GM18951 (cell line): ENCODE measurements around the gene AADAC.
"Not testable (repeated sequence)": the region's sequence is repeated elsewhere in the genome, so short reads cannot be mapped to it uniquely, and the experiment has no call there.

Source experiments
- POLR2A ChIP-seq: IDR thresholded peaks from 4 replicates; pipeline ENCODE4 v1.6.1; 2011; ENCODE audit warnings: mild to moderate bottlenecking; ENCODE audit not compliant: insufficient read length, insufficient read depth; ENCODE audit errors: extremely low read depth
- in situ Hi-C: fragments of 300-500 bp; cut with MboI; formaldehyde crosslinking; loops from one replicate; pipeline ENCODE4 v1.12.0; 2022; ENCODE audit warnings: low sequenced_read_pairs, mixed read lengths, inconsistent platforms; ENCODE audit not compliant: unreplicated experiment

The AADAC gene

DNA sequence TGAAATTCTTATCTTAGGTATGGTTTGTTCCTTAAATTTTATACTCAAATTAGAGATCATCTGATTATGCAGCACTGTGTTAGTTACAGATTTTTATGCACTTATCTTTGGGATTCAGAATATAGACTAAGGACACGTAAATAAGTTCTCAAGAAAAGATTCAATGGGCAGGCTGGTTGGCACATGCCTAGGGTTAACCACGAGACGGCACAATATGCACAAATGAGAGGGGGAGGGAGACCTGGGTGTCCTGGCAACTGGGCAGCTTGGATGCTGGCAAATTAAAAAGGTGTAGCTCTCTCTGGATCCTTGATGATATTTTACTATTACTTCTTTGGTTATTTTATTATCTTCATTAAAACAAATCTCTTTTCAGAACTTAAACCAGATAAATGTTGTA lies 672 bp downstream of the AADAC start:
- TF ChIP-seq POLR2A, result no peak
- in situ Hi-C loops, result no loop called here

DNA sequence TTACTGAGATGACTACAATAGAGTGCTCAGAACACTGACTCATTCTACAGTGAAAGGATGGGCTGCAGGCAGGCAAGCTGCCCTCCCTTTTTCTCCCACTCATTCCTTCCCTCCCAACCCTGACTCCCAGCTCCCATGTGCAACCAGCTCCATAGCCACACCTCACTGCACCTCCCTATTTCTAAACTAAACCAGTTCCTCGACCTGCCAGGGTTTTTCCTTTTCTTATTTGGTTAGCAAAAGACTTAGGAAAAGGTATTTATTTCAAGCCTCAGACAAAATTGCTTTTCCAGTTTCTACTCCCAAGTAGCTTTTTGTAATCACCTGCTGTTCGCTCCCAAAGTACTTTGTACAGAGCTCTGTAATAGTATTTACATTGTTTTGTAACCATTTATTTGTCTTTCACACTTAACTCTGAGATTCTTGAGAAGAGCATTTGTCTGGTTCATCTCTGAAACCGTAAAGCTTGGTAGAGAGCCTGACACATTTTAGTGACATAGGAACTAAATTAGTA lies 2.2 kb downstream of the AADAC start:
- in situ Hi-C loops, result no loop called here

DNA sequence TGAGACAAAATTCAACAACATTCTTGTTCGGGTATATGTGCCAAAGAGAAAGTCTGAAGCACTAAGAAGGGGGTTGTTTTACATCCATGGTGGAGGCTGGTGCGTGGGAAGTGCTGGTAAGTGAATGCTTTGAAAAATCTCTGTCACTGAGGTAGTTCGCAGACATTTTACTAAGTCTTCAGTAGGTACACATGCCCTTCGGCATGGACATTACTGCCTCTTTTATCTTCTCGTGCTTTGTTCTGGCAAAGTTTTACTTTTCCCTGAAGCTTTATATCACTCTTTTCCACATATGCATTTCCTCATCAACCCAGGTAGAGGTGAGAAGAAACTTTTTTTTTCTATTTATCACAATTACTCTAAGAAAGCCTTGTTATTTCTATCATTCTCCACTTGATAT lies 3.6 kb downstream of the AADAC start:
- in situ Hi-C loops, result no loop called here
- TF ChIP-seq POLR2A, result no peak

More for the DNA sequence above, 2.2 kb downstream of the AADAC start:
- TF ChIP-seq POLR2A, result no peak

DNA sequence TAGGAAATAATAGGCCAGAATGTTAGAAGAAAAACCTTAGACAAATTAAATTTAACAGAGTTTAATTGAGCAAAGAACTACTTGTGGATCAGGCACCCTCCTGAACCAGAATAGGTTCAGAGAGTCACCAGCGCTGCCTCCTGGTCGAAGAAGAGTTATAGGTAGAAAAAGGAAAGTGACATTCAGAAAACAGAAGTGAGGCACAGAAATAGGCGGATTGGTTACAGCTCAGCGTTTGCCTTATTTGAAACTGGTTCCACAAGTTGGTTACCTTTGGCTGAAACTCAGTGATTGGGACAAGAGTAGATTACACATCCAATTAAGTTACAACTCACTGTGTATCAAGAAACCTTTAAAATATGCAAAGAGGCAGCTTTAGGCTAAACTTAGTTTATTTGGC lies 4.4 kb downstream of the AADAC start:
- in situ Hi-C loops, result no loop called here

GRCh38 chr3:151819910-151820309 lies 6.0 kb downstream of the AADAC start:
- TF ChIP-seq POLR2A, result no peak
- in situ Hi-C loops, result no loop called here

More for the DNA sequence above, 4.4 kb downstream of the AADAC start:
- no peak for TF ChIP-seq POLR2A

GRCh38 chr3:151827816-151828215 lies 13.9 kb downstream of the AADAC start:
- in situ Hi-C loops, result loop anchor here (25.0 kb wide), 2 partner anchors 391 to 541 kb away; partner anchors contain the start of gene P2RY14

DNA sequence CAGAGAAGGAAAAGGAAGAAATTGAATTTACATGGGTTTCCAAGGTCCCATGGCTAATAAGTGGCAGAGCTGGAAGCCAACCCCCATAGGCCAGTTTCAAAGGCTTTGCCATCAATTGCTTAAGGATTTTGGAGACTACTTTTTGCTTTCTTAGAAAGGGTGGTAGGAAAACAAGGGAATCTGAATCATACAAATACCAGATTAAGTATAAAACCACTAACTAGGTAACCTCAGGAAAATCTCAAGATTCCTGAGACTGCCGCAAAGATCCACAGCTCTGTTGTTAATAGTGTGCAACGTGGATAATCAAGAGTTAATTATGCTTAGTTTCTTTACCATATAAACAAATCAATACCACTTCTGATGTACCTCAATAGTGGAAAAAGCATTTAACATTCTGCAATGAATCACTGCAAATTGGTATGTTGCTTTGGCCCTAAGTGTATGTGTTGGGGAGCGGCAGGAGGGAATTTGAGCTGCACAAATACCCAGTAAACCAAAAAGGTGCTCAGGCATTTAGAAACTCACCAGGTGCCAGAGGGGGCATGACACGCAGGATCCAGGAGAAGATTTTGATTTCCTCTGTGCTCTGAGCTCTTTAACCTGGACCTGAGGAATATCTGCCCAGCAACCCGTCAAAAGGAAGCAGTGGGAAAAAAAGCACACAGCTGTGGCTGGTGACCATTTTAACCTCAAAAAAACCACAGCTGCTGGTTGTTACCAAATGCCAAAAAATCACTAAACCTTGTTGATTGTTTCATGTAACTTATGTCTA lies 22.0 kb downstream of the AADAC start:
- in situ Hi-C loops, result loop anchor here (25.0 kb wide), 2 partner anchors 399 to 549 kb away; partner anchors contain the start of gene P2RY14

More at GRCh38 chr3:151827816-151828215, 13.9 kb downstream of the AADAC start:
- TF ChIP-seq POLR2A, result no peak

GRCh38 chr3:151837057-151837456 lies 23.1 kb downstream of the AADAC start:
- in situ Hi-C loops, result loop anchor here (25.0 kb wide), 2 partner anchors 400 to 550 kb away; partner anchors contain the start of gene P2RY14

More for the DNA sequence above, 22.0 kb downstream of the AADAC start:
- TF ChIP-seq POLR2A, result no peak

GRCh38 chr3:151838574-151839312 lies 24.8 kb downstream of the AADAC start:
- in situ Hi-C loops, result loop anchor here (25.0 kb wide), 2 partner anchors 401 to 551 kb away; partner anchors contain the start of gene P2RY14
- no peak for TF ChIP-seq POLR2A

More at GRCh38 chr3:151837057-151837456, 23.1 kb downstream of the AADAC start:
- no peak for TF ChIP-seq POLR2A

- in situ Hi-C loops, result loop anchor here (25.0 kb wide), 2 partner anchors 402 to 552 kb away; partner anchors contain the start of gene P2RY14
- no peak for TF ChIP-seq POLR2A
These were observed 25.4 kb downstream of the AADAC start for GRCh38 chr3:151839313-151839631.

DNA sequence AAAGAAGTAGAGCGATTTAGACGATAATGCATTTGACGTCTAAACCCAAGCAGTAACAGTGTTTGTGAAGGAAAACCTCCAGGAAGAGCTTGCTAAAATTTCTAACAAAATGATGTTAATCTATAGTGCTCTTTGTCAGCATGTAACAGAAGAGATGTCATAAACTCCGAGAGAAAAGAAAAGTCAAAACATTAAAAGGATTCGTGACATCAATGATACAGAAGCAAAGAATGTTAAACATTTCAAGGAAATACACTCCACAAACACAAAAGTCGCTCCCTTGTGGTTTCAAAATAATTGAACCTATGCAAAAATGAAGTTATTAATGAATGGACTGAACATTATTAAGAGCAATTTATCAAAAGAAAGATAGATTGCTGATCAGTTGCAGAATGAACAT lies 27.9 kb downstream of the AADAC start:
- no peak for TF ChIP-seq POLR2A

DNA sequence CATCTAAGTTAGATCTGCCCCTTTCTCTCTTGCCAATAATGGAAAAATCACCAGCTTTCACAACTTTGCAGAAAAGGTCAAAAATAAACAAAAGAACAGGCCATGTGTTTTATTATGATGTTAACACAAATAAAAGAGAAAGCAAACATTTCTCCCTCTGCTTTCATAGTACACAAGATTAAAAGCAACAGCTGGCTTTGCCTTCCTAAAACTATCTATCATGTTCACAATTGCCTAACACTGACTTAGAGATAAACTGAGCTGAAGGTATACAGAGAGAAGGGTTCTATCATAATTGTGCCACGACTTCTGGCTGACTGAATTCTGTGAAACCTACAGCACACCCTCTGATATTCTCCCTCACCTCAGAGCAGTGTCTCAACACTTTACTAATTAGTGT lies 29.4 kb downstream of the AADAC start:
- in situ Hi-C loops, result loop anchor here (25.0 kb wide), 2 partner anchors 406 to 556 kb away; partner anchors contain the start of gene P2RY14
- no peak for TF ChIP-seq POLR2A

More for the DNA sequence above, 27.9 kb downstream of the AADAC start:
- in situ Hi-C loops, result loop anchor here (25.0 kb wide), 2 partner anchors 404 to 554 kb away; partner anchors contain the start of gene P2RY14

DNA sequence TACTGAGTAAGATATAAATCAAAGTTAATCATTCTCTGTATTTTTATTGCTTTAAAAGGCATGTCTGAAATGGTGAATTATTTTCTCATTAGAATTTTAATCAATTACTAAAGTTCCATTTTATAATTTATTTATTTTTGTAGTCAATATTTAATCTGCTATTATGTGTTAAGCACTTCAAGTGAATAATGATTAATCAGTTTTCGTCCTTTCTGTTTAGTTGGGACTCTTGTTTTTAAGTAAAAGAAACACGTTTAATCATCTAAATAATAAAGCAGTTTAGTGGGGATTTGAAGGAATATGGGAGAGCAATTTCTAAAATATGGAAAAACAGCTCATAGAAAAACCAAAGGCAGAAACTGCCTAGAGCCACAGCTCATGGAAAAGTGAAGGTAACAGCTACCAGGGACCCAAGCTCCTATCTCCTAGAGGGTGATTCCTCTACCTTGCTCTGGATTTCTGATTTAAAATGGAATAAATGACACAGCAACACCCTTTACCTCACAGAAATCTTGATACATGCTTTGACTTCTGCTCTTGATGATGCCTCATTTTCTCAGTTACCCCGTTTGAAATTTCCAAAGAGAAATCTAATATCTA lies 31.5 kb downstream of the AADAC start:
- in situ Hi-C loops, result loop anchor here (25.0 kb wide), 2 partner anchors 408 to 558 kb away; partner anchors contain the start of gene P2RY14

DNA sequence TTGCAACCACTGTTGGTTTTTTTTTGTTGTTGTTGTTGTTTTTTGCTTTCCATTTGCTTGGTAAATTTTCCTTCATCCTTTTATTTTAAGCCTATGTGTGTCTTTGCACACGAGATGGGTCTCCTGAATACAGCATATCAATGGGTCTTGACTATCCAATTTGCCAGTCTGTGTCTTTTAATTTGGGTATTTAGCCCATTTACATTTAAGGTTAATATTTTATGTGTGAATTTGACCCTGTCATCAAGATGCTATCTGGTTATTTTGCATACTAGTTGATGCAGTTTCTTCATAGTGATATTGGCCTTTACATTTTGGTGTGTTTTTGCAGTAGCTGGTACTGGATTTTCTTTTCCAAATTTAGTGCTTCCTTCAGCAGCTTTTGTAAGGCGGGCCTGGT lies 36.1 kb downstream of the AADAC start:
- in situ Hi-C loops, result not testable (repeated sequence)

More for the DNA sequence above, 31.5 kb downstream of the AADAC start:
- TF ChIP-seq POLR2A, result no peak
